K562 (cell line): Measurements from ENCODE around the gene INHBC. TPM values are rescaled to one million over a fixed set of nuclear protein-coding genes. Genes with fewer than 3 reads are reported as not detected.

Experiments
- CEBPB ChIP-seq: fragments of 450-650 bp; IDR thresholded peaks from 2 replicates; pipeline ENCODE4 v1.6.1; 2016; ENCODE audit warnings: missing genetic modification characterization, missing compliant biosample characterization
- DMBX1 ChIP-seq: fragments of 250-450 bp; sonication (Bioruptor Pico); IDR thresholded peaks from 2 replicates; pipeline ENCODE4 v1.8.0; 2022; ENCODE audit warnings: inconsistent platforms, mild to moderate bottlenecking, moderate library complexity, borderline replicate concordance
- ELF4 ChIP-seq: fragments of 450-650 bp; formaldehyde crosslinking; IDR thresholded peaks from 2 replicates; pipeline ENCODE4 v1.4.0; 2022; ENCODE audit warnings: missing genetic modification characterization
- NR2F6 ChIP-seq: fragments of 450-650 bp; formaldehyde crosslinking; IDR thresholded peaks from 2 replicates; pipeline ENCODE4 v1.4.0; 2020; ENCODE audit warnings: mild to moderate bottlenecking
- RBM17 ChIP-seq: fragments of 200-400 bp; formaldehyde crosslinking; IDR thresholded peaks from 2 replicates; pipeline ENCODE4 v1.6.1; 2017; ENCODE audit warnings: low read depth, mild to moderate bottlenecking, low read length, borderline replicate concordance
- SMARCA4 ChIP-seq: fragments of 450-650 bp; IDR thresholded peaks from 2 replicates; pipeline ENCODE4 v1.6.1; 2016
- U2AF2 ChIP-seq: fragments of 200-400 bp; formaldehyde crosslinking; optimal IDR thresholded peaks from 2 replicates; pipeline ENCODE3; 2017; ENCODE audit warnings: low read depth, mild to moderate bottlenecking, low read length
- ZC3H4 ChIP-seq: sonication (generic); formaldehyde crosslinking; IDR thresholded peaks from 2 replicates; pipeline ENCODE4 v1.9.0; 2021; ENCODE audit warnings: missing genetic modification reagents, borderline replicate concordance
- ZNF174 ChIP-seq: fragments of 250-450 bp; sonication (Bioruptor Pico); IDR thresholded peaks from 2 replicates; pipeline ENCODE4 v1.4.0; 2020; ENCODE audit warnings: mild to moderate bottlenecking
- ZNF431 ChIP-seq: sonication (generic); formaldehyde crosslinking; IDR thresholded peaks from 2 replicates; pipeline ENCODE4 v1.8.0; 2022; ENCODE audit warnings: mild to moderate bottlenecking, missing genetic modification reagents
- ZNF695 ChIP-seq: fragments of 450-650 bp; formaldehyde crosslinking; IDR thresholded peaks from 2 replicates; pipeline ENCODE4 v1.4.0; 2020; ENCODE audit warnings: mild to moderate bottlenecking, moderate library complexity
- polyA plus RNA-seq, 8 experiments: library from polyadenylated mRNA; depleted of rRNA in 4 of 8; stranded (reverse) in 5 of 8; unstranded in 3 of 8; fragments of >200 nt; fragmentation: Nextera tagmentation in 2 of 8; fragmentation: Illumina TruSeq in 1 of 8; extraction: Ambion mirVana in 2 of 8; extraction: Trizol in 1 of 8; gene quantifications; 2 replicates each; pipeline versions ENCODE4 v1.2.1 to v1.2.3, GENCODE V29; 2011 to 2014; ENCODE audit warnings: inconsistent platforms in 1 of 8, missing spikeins in 1 of 8
- total RNA-seq, 7 experiments: library from RNA; depleted of rRNA in 6 of 7; stranded (reverse); fragments of >200 nt in 6 of 7; fragmentation: Illumina TruSeq in 2 of 7; extraction: Trizol in 2 of 7; gene quantifications; 2 replicates each; pipeline versions ENCODE4 v1.2.1 to v1.2.3, GENCODE V29; 2011 to 2021; ENCODE audit warnings: low replicate concordance in 1 of 7
- TF ChIP-seq, protein P1 (sequence below): fragments of 450-650 bp; conservative IDR thresholded peaks from 2 replicates; pipeline ENCODE4 v1.6.1; 2016; ENCODE audit warnings: missing genetic modification characterization, low read depth, mild to moderate bottlenecking, control low read depth, missing compliant biosample characterization
- TF ChIP-seq, protein P2 (sequence below), 2 experiments: IDR thresholded peaks; 2 replicates each; pipeline ENCODE4 v1.6.1; 2011; ENCODE audit warnings: borderline replicate concordance in 1 of 2, control low read depth in 1 of 2, low read depth in 1 of 2, low read length in 1 of 2, mild to moderate bottlenecking in 1 of 2, mixed read lengths in 1 of 2, moderate library complexity in 1 of 2; ENCODE audit not compliant: insufficient read depth in 1 of 2, insufficient read length in 1 of 2, poor library complexity in 1 of 2, severe bottlenecking in 1 of 2; ENCODE audit errors: extremely low read depth in 1 of 2
- TF ChIP-seq, protein P3 (sequence below): fragments of 450-650 bp; IDR thresholded peaks from 2 replicates; pipeline ENCODE4 v1.6.1; 2016; ENCODE audit warnings: mild to moderate bottlenecking, moderate library complexity

Gene INHBC
- total and polyA plus RNA-seq, 9 of the 15 experiments (the other 6 are each of a cell fraction or from before 2014, with no cell fraction given), result 0.07 to 0.24 (median 0.15) TPM; not detected in 4

DNA sequence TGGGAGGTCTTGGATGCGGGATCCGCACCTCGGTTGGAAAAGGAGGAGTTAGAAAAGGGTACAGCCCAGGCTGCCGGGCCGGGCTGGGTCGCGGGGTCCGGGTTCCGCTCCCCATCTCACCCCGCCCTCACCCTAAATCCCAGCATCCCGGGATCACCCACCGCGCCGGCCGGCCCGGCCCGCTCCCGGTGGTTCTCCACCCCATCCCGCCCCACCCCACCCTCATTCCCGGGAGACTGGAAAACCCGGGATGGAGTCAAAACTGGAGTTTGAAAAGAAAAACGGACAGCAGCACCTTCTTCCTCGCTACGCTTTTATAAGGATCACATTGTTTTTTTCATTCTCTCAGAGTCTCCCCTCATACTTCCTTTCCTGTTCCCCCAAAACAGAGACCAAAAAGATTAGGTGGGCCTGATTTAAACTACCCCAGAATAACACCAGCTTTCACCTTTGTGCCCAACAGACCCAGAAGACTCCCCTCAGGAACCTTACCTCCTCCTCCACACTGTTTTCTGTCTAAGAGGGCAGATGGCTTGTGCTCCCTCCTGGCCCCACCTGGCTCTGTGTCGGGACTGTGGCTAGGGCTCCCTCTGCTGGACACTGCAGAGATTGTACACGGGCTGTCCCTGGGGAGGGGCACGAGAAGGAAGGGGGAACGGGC, 27.8 kb downstream of the INHBC start (continued):
- TF ChIP-seq NR2F6 (CRISPR knock-in tag) (no peak), CEBPB (tag) (no peak), DMBX1 (CRISPR knock-in tag) (no peak), ELF4 (CRISPR knock-in tag) (no peak), ZNF174 (no peak), RBM17 (no peak), ZC3H4 (CRISPR knock-in tag) (no peak), ZNF695 (CRISPR knock-in tag) (no peak), SMARCA4 (0 out of 2 replicates have a peak, but pooled peaks have one; percentile 55), U2AF2 (no peak), ZNF431 (CRISPR knock-in tag) (0 out of 2 replicates have a peak, but pooled peaks have one; percentile 55)
- TF ChIP-seq, protein P1, sequence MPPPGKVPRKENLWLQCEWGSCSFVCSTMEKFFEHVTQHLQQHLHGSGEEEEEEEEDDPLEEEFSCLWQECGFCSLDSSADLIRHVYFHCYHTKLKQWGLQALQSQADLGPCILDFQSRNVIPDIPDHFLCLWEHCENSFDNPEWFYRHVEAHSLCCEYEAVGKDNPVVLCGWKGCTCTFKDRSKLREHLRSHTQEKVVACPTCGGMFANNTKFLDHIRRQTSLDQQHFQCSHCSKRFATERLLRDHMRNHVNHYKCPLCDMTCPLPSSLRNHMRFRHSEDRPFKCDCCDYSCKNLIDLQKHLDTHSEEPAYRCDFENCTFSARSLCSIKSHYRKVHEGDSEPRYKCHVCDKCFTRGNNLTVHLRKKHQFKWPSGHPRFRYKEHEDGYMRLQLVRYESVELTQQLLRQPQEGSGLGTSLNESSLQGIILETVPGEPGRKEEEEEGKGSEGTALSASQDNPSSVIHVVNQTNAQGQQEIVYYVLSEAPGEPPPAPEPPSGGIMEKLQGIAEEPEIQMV (tag), result no peak
- TF ChIP-seq, protein P2, sequence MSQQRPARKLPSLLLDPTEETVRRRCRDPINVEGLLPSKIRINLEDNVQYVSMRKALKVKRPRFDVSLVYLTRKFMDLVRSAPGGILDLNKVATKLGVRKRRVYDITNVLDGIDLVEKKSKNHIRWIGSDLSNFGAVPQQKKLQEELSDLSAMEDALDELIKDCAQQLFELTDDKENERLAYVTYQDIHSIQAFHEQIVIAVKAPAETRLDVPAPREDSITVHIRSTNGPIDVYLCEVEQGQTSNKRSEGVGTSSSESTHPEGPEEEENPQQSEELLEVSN (IDR thresholded peaks at IDR 0.05; ENCODE audit: borderline replicate concordance in 1 of 2, extremely low read depth in 1 of 2, insufficient read depth in 1 of 2, insufficient read length in 1 of 2, low read depth in 1 of 2, low read length in 1 of 2, poor library complexity in 1 of 2, severe bottlenecking in 1 of 2), result peak; percentile 46 to 67
- TF ChIP-seq, protein P3, sequence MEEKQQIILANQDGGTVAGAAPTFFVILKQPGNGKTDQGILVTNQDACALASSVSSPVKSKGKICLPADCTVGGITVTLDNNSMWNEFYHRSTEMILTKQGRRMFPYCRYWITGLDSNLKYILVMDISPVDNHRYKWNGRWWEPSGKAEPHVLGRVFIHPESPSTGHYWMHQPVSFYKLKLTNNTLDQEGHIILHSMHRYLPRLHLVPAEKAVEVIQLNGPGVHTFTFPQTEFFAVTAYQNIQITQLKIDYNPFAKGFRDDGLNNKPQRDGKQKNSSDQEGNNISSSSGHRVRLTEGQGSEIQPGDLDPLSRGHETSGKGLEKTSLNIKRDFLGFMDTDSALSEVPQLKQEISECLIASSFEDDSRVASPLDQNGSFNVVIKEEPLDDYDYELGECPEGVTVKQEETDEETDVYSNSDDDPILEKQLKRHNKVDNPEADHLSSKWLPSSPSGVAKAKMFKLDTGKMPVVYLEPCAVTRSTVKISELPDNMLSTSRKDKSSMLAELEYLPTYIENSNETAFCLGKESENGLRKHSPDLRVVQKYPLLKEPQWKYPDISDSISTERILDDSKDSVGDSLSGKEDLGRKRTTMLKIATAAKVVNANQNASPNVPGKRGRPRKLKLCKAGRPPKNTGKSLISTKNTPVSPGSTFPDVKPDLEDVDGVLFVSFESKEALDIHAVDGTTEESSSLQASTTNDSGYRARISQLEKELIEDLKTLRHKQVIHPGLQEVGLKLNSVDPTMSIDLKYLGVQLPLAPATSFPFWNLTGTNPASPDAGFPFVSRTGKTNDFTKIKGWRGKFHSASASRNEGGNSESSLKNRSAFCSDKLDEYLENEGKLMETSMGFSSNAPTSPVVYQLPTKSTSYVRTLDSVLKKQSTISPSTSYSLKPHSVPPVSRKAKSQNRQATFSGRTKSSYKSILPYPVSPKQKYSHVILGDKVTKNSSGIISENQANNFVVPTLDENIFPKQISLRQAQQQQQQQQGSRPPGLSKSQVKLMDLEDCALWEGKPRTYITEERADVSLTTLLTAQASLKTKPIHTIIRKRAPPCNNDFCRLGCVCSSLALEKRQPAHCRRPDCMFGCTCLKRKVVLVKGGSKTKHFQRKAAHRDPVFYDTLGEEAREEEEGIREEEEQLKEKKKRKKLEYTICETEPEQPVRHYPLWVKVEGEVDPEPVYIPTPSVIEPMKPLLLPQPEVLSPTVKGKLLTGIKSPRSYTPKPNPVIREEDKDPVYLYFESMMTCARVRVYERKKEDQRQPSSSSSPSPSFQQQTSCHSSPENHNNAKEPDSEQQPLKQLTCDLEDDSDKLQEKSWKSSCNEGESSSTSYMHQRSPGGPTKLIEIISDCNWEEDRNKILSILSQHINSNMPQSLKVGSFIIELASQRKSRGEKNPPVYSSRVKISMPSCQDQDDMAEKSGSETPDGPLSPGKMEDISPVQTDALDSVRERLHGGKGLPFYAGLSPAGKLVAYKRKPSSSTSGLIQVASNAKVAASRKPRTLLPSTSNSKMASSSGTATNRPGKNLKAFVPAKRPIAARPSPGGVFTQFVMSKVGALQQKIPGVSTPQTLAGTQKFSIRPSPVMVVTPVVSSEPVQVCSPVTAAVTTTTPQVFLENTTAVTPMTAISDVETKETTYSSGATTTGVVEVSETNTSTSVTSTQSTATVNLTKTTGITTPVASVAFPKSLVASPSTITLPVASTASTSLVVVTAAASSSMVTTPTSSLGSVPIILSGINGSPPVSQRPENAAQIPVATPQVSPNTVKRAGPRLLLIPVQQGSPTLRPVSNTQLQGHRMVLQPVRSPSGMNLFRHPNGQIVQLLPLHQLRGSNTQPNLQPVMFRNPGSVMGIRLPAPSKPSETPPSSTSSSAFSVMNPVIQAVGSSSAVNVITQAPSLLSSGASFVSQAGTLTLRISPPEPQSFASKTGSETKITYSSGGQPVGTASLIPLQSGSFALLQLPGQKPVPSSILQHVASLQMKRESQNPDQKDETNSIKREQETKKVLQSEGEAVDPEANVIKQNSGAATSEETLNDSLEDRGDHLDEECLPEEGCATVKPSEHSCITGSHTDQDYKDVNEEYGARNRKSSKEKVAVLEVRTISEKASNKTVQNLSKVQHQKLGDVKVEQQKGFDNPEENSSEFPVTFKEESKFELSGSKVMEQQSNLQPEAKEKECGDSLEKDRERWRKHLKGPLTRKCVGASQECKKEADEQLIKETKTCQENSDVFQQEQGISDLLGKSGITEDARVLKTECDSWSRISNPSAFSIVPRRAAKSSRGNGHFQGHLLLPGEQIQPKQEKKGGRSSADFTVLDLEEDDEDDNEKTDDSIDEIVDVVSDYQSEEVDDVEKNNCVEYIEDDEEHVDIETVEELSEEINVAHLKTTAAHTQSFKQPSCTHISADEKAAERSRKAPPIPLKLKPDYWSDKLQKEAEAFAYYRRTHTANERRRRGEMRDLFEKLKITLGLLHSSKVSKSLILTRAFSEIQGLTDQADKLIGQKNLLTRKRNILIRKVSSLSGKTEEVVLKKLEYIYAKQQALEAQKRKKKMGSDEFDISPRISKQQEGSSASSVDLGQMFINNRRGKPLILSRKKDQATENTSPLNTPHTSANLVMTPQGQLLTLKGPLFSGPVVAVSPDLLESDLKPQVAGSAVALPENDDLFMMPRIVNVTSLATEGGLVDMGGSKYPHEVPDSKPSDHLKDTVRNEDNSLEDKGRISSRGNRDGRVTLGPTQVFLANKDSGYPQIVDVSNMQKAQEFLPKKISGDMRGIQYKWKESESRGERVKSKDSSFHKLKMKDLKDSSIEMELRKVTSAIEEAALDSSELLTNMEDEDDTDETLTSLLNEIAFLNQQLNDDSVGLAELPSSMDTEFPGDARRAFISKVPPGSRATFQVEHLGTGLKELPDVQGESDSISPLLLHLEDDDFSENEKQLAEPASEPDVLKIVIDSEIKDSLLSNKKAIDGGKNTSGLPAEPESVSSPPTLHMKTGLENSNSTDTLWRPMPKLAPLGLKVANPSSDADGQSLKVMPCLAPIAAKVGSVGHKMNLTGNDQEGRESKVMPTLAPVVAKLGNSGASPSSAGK, result peak; percentile 62
